Measurements from ENCODE around the gene POLR3G. TPM values are rescaled to one million over a fixed set of nuclear protein-coding genes. Genes with fewer than 3 reads are reported as not detected.

POLR3G gene
- total RNA-seq, 1 experiment from 2014 or later: 23.4 TPM

DNA sequence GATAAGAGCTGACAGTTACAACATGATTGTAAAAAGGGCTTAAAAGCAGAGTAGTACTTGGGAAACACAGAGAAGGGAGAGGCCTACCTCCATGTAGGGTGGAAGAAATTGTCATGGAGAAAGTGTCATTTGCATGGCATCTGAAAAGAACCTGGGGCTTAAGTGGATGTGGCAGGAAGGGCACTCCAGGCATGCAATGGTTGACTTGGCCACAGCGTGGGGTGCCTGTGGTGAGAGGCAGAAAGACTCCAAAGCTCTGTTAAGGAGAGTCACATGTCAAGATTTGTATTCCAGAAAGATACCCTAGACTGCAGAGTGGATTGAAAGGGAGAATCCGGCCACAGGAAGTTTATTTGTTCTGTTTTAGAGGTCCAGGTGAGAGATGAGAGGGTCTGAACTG, 2.4 kb downstream of the POLR3G start:
- in situ Hi-C loops (cut with HindIII; ENCODE audit: low pct_unique_long_range_greater_than_20kb, low sequenced_read_pairs): no loop called here
- Histone ChIP-seq H3K4me3 (ENCODE audit: low read depth in 2 of 2, low read length in 2 of 2) (no peak overlapping the region), H3K36me3 (ENCODE audit: control insufficient read depth, insufficient read depth, low read length) (no peaks in the 10 kb centered on the region; the same call in none of the 2 replicates), H3K27me3 (ENCODE audit: control insufficient read depth, insufficient read depth, low read length) (no peaks in the 10 kb centered on the region), H3K4me1 (ENCODE audit: control insufficient read depth, insufficient read depth, low read length) (peaks cover 19% of the 10 kb centered on the region), H3K27ac (ENCODE audit: low read length) (no peak overlapping the region), H3K9me3 (ENCODE audit: control insufficient read depth, insufficient read depth, low read depth, low read length) (no peaks in the 10 kb centered on the region)
- intact Hi-C loops (cut with micrococcal nuclease; ENCODE audit: unreplicated experiment): no loop called here
- ATAC-seq (no peak), DNase-seq (ENCODE audit: low read depth, low spot score) (no peak)
- ChIA-PET POLR2A (no interaction called here), CTCF (no interaction called here)
- no peak for TF ChIP-seq TCF7L2 (IDR thresholded peaks at IDR 0.05; ENCODE audit: low read depth, low read length)
- TF ChIP-seq POLR2AphosphoS5 (IDR thresholded peaks at IDR 0.05; ENCODE audit: low read depth, low read length): no peak
- no peak for TF ChIP-seq SIN3A (IDR thresholded peaks at IDR 0.05; ENCODE audit: borderline replicate concordance, insufficient read depth, low read depth, low read length)
- TF ChIP-seq, protein P1, sequence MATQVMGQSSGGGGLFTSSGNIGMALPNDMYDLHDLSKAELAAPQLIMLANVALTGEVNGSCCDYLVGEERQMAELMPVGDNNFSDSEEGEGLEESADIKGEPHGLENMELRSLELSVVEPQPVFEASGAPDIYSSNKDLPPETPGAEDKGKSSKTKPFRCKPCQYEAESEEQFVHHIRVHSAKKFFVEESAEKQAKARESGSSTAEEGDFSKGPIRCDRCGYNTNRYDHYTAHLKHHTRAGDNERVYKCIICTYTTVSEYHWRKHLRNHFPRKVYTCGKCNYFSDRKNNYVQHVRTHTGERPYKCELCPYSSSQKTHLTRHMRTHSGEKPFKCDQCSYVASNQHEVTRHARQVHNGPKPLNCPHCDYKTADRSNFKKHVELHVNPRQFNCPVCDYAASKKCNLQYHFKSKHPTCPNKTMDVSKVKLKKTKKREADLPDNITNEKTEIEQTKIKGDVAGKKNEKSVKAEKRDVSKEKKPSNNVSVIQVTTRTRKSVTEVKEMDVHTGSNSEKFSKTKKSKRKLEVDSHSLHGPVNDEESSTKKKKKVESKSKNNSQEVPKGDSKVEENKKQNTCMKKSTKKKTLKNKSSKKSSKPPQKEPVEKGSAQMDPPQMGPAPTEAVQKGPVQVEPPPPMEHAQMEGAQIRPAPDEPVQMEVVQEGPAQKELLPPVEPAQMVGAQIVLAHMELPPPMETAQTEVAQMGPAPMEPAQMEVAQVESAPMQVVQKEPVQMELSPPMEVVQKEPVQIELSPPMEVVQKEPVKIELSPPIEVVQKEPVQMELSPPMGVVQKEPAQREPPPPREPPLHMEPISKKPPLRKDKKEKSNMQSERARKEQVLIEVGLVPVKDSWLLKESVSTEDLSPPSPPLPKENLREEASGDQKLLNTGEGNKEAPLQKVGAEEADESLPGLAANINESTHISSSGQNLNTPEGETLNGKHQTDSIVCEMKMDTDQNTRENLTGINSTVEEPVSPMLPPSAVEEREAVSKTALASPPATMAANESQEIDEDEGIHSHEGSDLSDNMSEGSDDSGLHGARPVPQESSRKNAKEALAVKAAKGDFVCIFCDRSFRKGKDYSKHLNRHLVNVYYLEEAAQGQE (IDR thresholded peaks at IDR 0.05; ENCODE audit: insufficient read depth in 1 of 2, low read depth in 2 of 2, low read length in 1 of 2): no peak
- TF ChIP-seq, protein P2, sequence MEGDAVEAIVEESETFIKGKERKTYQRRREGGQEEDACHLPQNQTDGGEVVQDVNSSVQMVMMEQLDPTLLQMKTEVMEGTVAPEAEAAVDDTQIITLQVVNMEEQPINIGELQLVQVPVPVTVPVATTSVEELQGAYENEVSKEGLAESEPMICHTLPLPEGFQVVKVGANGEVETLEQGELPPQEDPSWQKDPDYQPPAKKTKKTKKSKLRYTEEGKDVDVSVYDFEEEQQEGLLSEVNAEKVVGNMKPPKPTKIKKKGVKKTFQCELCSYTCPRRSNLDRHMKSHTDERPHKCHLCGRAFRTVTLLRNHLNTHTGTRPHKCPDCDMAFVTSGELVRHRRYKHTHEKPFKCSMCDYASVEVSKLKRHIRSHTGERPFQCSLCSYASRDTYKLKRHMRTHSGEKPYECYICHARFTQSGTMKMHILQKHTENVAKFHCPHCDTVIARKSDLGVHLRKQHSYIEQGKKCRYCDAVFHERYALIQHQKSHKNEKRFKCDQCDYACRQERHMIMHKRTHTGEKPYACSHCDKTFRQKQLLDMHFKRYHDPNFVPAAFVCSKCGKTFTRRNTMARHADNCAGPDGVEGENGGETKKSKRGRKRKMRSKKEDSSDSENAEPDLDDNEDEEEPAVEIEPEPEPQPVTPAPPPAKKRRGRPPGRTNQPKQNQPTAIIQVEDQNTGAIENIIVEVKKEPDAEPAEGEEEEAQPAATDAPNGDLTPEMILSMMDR (IDR thresholded peaks at IDR 0.05): no peak
- BruUV-seq (replicated peaks): no TSS peak

DNA sequence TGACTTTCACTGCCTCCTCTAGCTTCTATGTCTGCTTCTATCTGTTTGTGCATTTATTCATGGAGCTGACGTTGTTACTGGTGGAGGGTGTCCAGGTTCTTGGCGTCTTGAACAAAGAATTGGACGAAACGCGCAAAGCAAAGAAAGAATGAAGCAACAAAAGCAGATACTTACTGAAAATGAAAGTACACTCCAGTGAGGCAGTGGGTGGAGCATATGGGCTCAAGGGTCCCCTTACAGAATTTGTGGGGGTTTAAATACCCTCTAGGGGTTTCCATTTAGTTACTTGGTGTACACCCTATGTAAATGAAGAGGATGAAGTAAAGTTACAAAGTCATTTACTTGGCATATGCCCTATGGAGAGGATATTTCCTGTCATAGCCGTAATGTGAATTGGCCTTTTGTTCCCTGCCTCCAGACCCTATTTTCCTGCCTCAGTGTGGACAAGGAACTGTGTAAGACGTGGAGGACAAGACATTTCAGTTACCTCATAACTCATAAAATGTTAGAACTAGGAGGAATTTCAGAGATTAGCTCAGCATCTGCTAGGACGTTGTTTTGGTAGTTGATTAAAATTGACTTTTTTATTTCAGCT, 3.1 kb downstream of the POLR3G start:
- Histone ChIP-seq H3K36me3 (ENCODE audit: control insufficient read depth, insufficient read depth, low read length) (no peaks in the 10 kb centered on the region; the same call in none of the 2 replicates), H3K9me3 (ENCODE audit: control insufficient read depth, insufficient read depth, low read depth, low read length) (no peaks in the 10 kb centered on the region), H3K27me3 (ENCODE audit: control insufficient read depth, insufficient read depth, low read length) (no peaks in the 10 kb centered on the region), H3K4me1 (ENCODE audit: control insufficient read depth, insufficient read depth, low read length) (peaks cover 17% of the 10 kb centered on the region), H3K27ac (ENCODE audit: low read length) (no peak overlapping the region), H3K4me3 (ENCODE audit: low read depth in 2 of 2, low read length in 2 of 2) (no peak overlapping the region)
- TF ChIP-seq POLR2AphosphoS5 (IDR thresholded peaks at IDR 0.05; ENCODE audit: low read depth, low read length): no peak
- TF ChIP-seq, protein P1 (IDR thresholded peaks at IDR 0.05; ENCODE audit: insufficient read depth in 1 of 2, low read depth in 2 of 2, low read length in 1 of 2): no peak
- TF ChIP-seq, protein P2 (IDR thresholded peaks at IDR 0.05): no peak
- no peak for TF ChIP-seq SIN3A (IDR thresholded peaks at IDR 0.05; ENCODE audit: borderline replicate concordance, insufficient read depth, low read depth, low read length)
- ATAC-seq (no peak), DNase-seq (ENCODE audit: low read depth, low spot score) (no peak)
- in situ Hi-C loops (cut with HindIII; ENCODE audit: low pct_unique_long_range_greater_than_20kb, low sequenced_read_pairs) (no loop called here), intact Hi-C loops (cut with micrococcal nuclease; ENCODE audit: unreplicated experiment) (no loop called here)
- CTCF ChIA-PET: no interaction called here
- POLR2A ChIA-PET: no interaction called here
- BruUV-seq (replicated peaks): no TSS peak
